Measurements from ENCODE around the gene ATP2A3.

The ATP2A3 gene

GRCh38 chr17:3966720-3967363 lies 2.6 kb upstream of the ATP2A3 start:
- no peak for DNase-seq (ENCODE audit: extremely low spot score)
- no peak for TF ChIP-seq FOXM1 (IDR thresholded peaks at IDR 0.05; ENCODE audit: borderline replicate concordance)
- CTCF ChIA-PET, result no interaction called here
- POLR2A ChIA-PET, result no interaction called here

- CTCF ChIA-PET, result interaction anchor here (1.3 kb wide), 1 partner anchor 51 kb away, joined by 5 read pairs; no protein-coding TSS in a partner anchor
Observed at GRCh38 chr17:3965118-3965800, 1.0 kb upstream of the ATP2A3 start.

GRCh38 chr17:3963237-3964201 lies 718 bp downstream of the ATP2A3 start:
- ChIA-PET POLR2A (no interaction called here), CTCF (no interaction called here)
- TF ChIP-seq HDGF (IDR thresholded peaks at IDR 0.05; ENCODE audit: borderline replicate concordance), result no peak
- no peak for TF ChIP-seq SP1 (IDR thresholded peaks at IDR 0.05)
- TF ChIP-seq FOXK2 (IDR thresholded peaks at IDR 0.05), result no peak
- DNase-seq (ENCODE audit: extremely low spot score), result no peak

More at GRCh38 chr17:3965118-3965800, 1.0 kb upstream of the ATP2A3 start:
- peak; percentile 51 for DNase-seq (ENCODE audit: extremely low spot score)
- TF ChIP-seq, protein P1, sequence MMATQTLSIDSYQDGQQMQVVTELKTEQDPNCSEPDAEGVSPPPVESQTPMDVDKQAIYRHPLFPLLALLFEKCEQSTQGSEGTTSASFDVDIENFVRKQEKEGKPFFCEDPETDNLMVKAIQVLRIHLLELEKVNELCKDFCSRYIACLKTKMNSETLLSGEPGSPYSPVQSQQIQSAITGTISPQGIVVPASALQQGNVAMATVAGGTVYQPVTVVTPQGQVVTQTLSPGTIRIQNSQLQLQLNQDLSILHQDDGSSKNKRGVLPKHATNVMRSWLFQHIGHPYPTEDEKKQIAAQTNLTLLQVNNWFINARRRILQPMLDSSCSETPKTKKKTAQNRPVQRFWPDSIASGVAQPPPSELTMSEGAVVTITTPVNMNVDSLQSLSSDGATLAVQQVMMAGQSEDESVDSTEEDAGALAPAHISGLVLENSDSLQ (IDR thresholded peaks at IDR 0.05), result no peak
- TF ChIP-seq FOXK2 (IDR thresholded peaks at IDR 0.05) (no peak), NFRKB (IDR thresholded peaks at IDR 0.05) (no peak), LEF1 (IDR thresholded peaks at IDR 0.05; ENCODE audit: borderline replicate concordance) (no peak), ELF4 (IDR thresholded peaks at IDR 0.05) (no peak), BHLHE40 (IDR thresholded peaks at IDR 0.05; ENCODE audit: borderline replicate concordance) (no peak), SUZ12 (IDR thresholded peaks at IDR 0.05) (no peak), TARDBP (IDR thresholded peaks at IDR 0.05) (no peak), FOXM1 (IDR thresholded peaks at IDR 0.05; ENCODE audit: borderline replicate concordance) (no peak), SP1 (IDR thresholded peaks at IDR 0.05) (no peak), FOXA1 (IDR thresholded peaks at IDR 0.05) (no peak), CTBP1 (IDR thresholded peaks at IDR 0.05; ENCODE audit: borderline replicate concordance) (no peak), HDGF (IDR thresholded peaks at IDR 0.05; ENCODE audit: borderline replicate concordance) (no peak), ZNF384 (IDR thresholded peaks at IDR 0.05) (no peak), ARNT (IDR thresholded peaks at IDR 0.05) (no peak), L3MBTL2 (conservative IDR thresholded peaks at IDR 0.05) (no peak)
- POLR2A ChIA-PET, result interaction anchor here (1.1 to 1.7 kb wide), 2 partner anchors 9 to 30 kb away, joined by 3 to 5 read pairs; no protein-coding TSS in a partner anchor

- TF ChIP-seq TARDBP (IDR thresholded peaks at IDR 0.05) (no peak), FOXK2 (IDR thresholded peaks at IDR 0.05) (no peak), FOXM1 (IDR thresholded peaks at IDR 0.05; ENCODE audit: borderline replicate concordance) (no peak), HDGF (IDR thresholded peaks at IDR 0.05; ENCODE audit: borderline replicate concordance) (no peak), LEF1 (IDR thresholded peaks at IDR 0.05; ENCODE audit: borderline replicate concordance) (no peak), ELF4 (IDR thresholded peaks at IDR 0.05) (no peak), ZNF384 (IDR thresholded peaks at IDR 0.05) (no peak)
- ChIA-PET CTCF (no interaction called here), POLR2A (no interaction called here)
- no peak for DNase-seq (ENCODE audit: extremely low spot score)
Observed at GRCh38 chr17:3962965-3963236, 1.3 kb downstream of the ATP2A3 start.

DNA sequence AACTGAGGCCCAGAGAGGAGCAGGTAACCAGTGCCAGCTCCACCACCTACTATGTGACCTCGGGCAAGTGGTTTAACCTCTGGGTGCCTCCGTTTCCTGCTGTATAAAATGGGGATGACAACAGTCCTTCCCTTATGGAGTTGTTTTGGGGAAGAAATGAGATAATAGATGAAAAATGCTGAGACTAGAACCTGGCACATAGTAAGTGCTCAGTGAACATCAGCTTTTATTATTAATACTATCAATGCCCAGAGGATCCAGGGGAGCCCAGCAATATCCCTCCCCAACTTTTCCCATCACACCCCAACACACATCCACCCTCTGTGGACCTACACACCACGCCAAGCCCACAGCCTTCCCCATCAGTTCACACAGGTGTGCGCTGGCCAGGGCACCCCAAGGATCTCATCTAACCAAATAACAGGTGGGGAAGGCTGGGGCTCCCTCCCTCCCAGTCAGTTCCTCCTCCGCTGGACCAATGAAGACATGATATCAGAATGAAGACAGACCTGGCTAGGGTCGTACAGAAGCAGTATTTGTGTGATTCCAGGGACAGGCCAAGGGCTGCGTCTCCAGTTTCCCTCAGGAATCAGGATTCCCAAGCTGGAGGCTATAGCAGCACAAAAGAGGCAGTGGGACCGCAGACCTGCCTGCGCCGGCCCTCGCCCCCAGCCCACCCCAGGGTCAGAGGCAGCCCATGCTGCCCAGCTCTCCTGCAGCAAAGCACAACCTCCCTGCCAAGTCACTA lies 1.8 kb downstream of the ATP2A3 start:
- ChIA-PET CTCF (no interaction called here), POLR2A (no interaction called here)
- TF ChIP-seq CTBP1 (IDR thresholded peaks at IDR 0.05; ENCODE audit: borderline replicate concordance), result no peak
- no peak for TF ChIP-seq LEF1 (IDR thresholded peaks at IDR 0.05; ENCODE audit: borderline replicate concordance)
- TF ChIP-seq BHLHE40 (IDR thresholded peaks at IDR 0.05; ENCODE audit: borderline replicate concordance), result no peak
- TF ChIP-seq TARDBP (IDR thresholded peaks at IDR 0.05), result no peak
- TF ChIP-seq ARNT (IDR thresholded peaks at IDR 0.05), result no peak
- no peak for TF ChIP-seq SUZ12 (IDR thresholded peaks at IDR 0.05)
- TF ChIP-seq L3MBTL2 (conservative IDR thresholded peaks at IDR 0.05), result no peak
- TF ChIP-seq HDGF (IDR thresholded peaks at IDR 0.05; ENCODE audit: borderline replicate concordance), result no peak
- no peak for TF ChIP-seq SP1 (IDR thresholded peaks at IDR 0.05)
- no peak for TF ChIP-seq FOXM1 (IDR thresholded peaks at IDR 0.05; ENCODE audit: borderline replicate concordance)
- TF ChIP-seq NFRKB (IDR thresholded peaks at IDR 0.05), result no peak
- TF ChIP-seq FOXK2 (IDR thresholded peaks at IDR 0.05), result no peak
- no peak for TF ChIP-seq FOXA1 (IDR thresholded peaks at IDR 0.05)
- TF ChIP-seq, protein P1 (IDR thresholded peaks at IDR 0.05), result no peak
- TF ChIP-seq ELF4 (IDR thresholded peaks at IDR 0.05), result no peak
- TF ChIP-seq ZNF384 (IDR thresholded peaks at IDR 0.05), result no peak
- no peak for DNase-seq (ENCODE audit: extremely low spot score)

GRCh38 chr17:3961564-3962047 lies 2.6 kb downstream of the ATP2A3 start:
- no peak for TF ChIP-seq LEF1 (IDR thresholded peaks at IDR 0.05; ENCODE audit: borderline replicate concordance)
- TF ChIP-seq NFRKB (IDR thresholded peaks at IDR 0.05), result no peak
- no peak for TF ChIP-seq SP1 (IDR thresholded peaks at IDR 0.05)
- TF ChIP-seq ZNF384 (IDR thresholded peaks at IDR 0.05), result no peak
- no peak for TF ChIP-seq FOXK2 (IDR thresholded peaks at IDR 0.05)
- TF ChIP-seq ARNT (IDR thresholded peaks at IDR 0.05), result no peak
- no peak for TF ChIP-seq FOXA1 (IDR thresholded peaks at IDR 0.05)
- TF ChIP-seq TARDBP (IDR thresholded peaks at IDR 0.05), result no peak
- TF ChIP-seq, protein P1 (IDR thresholded peaks at IDR 0.05), result no peak
- no peak for TF ChIP-seq FOXM1 (IDR thresholded peaks at IDR 0.05; ENCODE audit: borderline replicate concordance)
- TF ChIP-seq BHLHE40 (IDR thresholded peaks at IDR 0.05; ENCODE audit: borderline replicate concordance), result no peak
- CTCF ChIA-PET, result no interaction called here
- POLR2A ChIA-PET, result no interaction called here
- DNase-seq (ENCODE audit: extremely low spot score), result no peak

Measured in HEK293T (cell line).